T47D (cell line): Measurements from ENCODE around the gene AUTS2.

Experiments
- DNase-seq, 2 experiments: peaks; one replicate each; pipeline versions ENCODE4 v3.0.0 to v3.0.0-alpha.2; 2011 to 2012; ENCODE audit warnings: low read depth in 1 of 2, low spot score in 1 of 2
- JUND ChIP-seq: IDR thresholded peaks from 2 replicates; pipeline ENCODE4 v1.6.1; 2012; ENCODE audit warnings: low read depth
- in situ Hi-C: cut with HindIII; loops from 2 replicates; pipeline ENCODE4 v1.10.0; 2016; ENCODE audit warnings: low sequenced_read_pairs, low pct_unique_long_range_greater_than_20kb

The AUTS2 gene

DNA sequence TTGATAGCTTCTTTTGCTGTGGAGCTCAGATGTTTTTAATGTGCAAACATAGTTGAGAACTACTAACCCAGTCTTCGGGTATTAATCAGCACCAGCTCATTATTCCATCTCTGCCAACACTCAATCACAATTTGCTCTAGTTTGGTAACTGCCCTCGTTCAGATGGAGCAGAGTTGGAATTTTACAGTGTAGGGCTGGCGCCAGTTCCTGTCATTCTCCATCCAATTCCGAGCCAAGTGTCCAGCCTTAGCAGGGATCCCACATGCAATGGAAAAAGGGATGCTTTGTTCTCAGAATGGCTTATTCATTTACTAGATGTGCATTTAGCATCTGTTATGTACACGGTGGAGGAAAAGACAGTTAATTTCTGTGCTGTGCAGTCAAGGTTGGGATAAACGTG lies 1029.2 kb downstream of the AUTS2 start:
- no peak for TF ChIP-seq JUND
- in situ Hi-C loops: no loop called here

GRCh38 chr7:70630440-70630817 lies 1032.2 kb downstream of the AUTS2 start:
- no peak for DNase-seq
- no peak for TF ChIP-seq JUND
- in situ Hi-C loops: no loop called here

More for the DNA sequence above, 1029.2 kb downstream of the AUTS2 start:
- no peak for DNase-seq

- no peak for TF ChIP-seq JUND
- in situ Hi-C loops: no loop called here
- no peak for DNase-seq
Observed at GRCh38 chr7:70630818-70631457, 1032.7 kb downstream of the AUTS2 start.

DNA sequence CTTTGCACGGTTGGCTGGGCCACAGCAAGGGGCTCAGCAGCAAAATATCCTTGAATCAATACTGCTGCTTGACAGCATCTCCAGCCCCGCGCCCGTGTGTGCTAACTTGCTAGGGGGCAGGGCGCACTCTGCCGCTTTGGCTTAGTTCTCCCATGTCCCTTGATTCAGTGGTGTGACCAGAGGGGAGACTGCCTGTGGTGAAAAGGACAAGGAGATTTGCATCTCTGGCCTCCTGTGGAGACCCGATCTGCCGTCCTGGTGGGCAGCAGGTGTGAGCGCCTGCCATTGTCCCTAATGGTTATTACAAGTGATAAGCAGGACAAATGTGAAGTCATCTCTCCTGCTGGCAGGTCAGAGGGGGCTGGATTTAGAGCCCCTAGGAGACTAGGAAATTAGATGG lies 1033.4 kb downstream of the AUTS2 start:
- no peak for DNase-seq
- TF ChIP-seq JUND: no peak
- in situ Hi-C loops: no loop called here

GRCh38 chr7:70632400-70632799 lies 1034.1 kb downstream of the AUTS2 start:
- no peak for TF ChIP-seq JUND
- no peak for DNase-seq
- in situ Hi-C loops: no loop called here

DNA sequence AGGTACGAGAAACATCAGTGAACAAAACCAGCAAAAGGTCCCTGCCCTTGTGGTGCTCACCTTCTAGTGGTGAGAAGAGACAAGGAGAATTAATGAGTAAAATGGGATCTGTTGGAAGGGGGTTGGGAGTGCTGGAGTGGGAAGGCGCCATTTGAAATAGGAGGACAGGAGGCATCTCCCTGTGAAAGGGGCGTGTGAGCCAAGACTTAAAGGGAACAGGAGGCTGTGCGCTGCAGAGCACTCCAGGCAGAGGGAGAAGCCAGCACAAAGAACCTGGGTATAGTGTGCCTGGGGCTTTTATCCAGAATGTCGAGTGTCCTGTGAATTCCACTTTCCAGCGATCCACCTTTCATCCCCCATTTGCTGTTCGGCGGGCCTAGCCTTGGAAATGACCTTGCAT lies 1035.8 kb downstream of the AUTS2 start:
- TF ChIP-seq JUND: no peak
- DNase-seq: no peak
- in situ Hi-C loops: no loop called here

DNA sequence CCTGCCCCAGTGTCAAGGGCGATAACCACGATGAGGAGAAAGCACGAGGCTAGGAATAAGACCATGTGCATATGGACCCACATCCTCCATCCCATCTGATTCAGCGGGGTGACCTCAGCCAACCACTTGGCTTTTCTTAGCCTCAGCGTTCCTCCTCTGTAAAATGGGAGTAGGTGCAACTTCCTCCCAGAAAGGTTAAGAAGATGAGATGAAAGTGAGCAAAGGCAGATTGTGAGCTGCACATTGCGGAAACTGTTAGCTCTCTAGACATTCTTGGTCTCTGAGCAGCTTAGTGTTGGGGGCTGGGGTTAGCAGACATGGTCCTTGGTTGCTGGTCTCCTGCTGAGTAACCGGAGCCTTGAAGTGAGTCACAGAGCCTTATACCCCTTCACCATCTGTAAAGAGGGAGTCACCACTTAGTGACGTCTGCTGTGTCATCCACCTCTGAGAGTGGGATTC lies 1036.4 kb downstream of the AUTS2 start:
- in situ Hi-C loops: no loop called here
- no peak for TF ChIP-seq JUND
- no peak for DNase-seq

- DNase-seq: no peak
- in situ Hi-C loops: no loop called here
- no peak for TF ChIP-seq JUND
Observed at GRCh38 chr7:70635633-70636032, 1037.4 kb downstream of the AUTS2 start.

DNA sequence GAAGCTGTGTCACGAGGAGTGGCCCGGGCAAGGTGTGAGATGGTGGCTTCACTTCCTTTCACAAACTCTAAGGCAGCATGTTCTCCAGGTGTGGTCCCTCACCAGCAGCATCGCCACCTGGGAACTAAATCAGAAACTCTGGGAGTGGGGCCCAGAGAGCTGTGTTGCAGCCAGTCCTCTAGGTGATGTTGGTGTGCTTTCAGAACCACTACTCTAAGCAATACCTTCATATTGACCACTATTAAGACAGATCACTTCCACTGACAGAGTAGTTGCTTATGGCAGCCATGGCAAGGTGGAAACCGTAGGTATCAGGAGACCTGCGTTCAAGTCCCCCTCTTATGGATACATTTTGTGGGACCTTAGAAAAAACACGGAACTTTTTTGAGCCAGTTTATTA lies 1037.9 kb downstream of the AUTS2 start:
- no peak for TF ChIP-seq JUND
- DNase-seq: no peak
- in situ Hi-C loops: no loop called here

GRCh38 chr7:70637726-70638125 lies 1039.5 kb downstream of the AUTS2 start:
- DNase-seq: no peak
- in situ Hi-C loops: no loop called here
- no peak for TF ChIP-seq JUND

DNA sequence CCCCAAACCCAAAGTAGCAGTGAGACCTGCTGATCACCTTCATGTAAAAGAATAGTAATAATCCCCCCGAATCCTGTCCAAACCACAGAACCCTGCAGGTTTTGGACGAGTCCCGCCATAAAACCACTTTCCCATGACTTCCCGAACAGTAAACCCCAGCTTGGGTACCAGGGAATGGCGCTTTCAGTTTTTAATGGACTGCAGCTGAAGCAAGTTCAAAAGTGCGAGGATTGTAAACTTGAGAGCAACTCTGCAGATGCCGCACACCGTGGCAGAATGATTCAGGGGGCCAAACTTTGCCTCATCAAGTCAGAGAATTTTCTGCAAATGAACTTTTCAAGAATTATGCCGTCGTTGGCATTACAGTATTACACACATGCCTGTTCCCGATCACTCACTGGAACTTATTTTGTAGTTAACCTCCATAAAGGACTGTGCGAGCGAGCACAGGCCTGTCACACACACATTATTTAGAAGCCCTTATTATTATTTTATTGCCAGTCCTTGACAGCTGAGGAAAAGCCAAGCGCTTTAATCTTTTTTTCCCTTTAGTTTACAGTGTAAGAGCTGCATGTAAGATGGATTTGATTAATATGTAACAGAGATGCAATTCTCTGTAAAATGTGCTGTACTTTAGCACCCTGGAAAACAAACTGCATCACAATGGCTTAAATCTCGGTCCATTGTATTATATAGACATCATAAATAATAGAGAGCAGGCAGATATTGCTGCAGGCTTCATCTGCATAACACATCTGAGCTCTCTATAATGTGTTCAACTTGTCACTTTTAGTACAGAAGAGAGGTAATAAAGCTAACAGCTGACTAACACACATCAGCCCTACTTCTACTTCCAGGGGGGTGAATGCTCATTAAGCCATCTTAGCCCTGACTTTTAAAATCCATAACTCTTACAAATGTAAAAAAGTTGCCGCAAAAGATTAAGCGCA lies 1040.2 kb downstream of the AUTS2 start:
- TF ChIP-seq JUND: no peak
- DNase-seq: no peak
- in situ Hi-C loops: no loop called here

DNA sequence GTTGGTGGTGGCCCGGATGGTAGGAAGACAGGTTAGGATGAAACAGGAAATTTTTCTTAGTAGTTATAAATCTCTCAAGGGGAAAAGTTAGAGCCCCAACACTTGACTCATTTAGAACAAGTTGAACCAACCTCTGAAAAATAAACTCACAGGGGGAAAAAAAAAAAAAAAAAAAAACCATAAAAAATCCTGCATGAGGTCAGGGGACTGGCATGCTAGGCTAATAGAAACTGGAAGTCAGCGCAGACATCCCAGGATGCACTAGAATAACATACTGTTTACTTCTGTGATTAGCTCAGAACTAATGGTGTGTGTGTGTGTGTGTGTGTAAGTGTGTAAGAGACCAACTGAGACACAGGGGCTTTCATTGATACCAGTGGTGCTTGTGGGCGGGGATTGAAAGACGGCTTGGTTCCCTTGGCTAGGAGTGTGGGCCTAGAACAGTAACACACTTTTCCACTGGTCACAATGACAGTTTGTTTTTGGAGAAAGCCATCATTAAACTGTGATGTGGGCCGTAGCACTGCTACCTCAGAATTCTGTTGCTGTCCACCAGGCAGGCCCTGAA lies 1042.1 kb downstream of the AUTS2 start:
- TF ChIP-seq JUND: no peak
- in situ Hi-C loops: no loop called here
- no peak for DNase-seq

GRCh38 chr7:70641882-70642281 lies 1043.6 kb downstream of the AUTS2 start:
- no peak for TF ChIP-seq JUND
- DNase-seq: no peak
- in situ Hi-C loops: no loop called here
